ENCODE measurements around the gene CCL25.

DNA sequence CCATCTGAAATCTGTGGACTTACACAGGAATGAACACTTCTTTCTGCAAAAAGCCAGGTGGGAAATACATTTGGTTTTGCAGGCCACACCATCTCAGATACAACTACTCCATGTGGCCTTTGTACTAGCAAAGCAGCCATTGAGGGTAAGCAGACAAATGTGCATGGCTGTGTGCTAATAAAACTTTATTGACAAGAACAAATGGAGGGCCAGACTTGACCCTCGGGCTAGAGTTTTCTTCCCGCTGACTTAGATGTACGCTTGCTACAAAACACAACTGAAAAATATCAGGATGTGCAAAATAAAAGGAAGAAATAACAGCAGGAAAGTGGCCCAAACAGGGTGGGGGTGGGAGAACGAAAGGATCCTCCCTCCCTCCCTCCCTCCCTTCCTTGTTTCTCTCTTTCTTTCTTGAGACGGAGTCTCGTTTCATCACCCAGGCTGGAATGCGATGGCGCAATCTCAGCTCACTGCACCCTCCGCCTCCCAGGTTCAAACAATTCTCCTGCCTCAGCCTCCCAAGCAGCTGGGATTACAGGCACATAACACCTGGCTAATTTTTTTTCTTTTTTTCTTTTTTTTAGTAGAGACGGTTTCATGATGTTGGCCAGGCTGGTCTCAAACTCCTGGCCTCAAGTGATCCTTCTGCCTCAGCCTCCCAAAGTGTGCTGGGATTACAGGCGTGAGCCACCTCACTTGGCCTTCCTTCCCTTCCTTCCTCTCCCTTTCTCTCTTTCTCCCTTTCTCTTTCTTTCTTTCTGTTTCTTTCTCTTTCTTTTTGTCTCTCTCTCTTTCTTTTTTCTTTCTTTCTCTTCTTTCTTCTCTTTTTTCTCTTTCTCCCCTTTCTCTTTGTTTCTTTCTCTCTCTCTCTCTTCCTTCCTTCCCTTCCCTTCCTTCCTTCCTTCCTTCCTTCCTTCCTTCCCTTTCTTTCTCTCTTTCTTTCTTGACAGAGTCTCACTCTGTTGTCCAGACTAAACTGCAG is 29.3 kb downstream of the CCL25 start:
- TF ChIP-seq, protein P1, sequence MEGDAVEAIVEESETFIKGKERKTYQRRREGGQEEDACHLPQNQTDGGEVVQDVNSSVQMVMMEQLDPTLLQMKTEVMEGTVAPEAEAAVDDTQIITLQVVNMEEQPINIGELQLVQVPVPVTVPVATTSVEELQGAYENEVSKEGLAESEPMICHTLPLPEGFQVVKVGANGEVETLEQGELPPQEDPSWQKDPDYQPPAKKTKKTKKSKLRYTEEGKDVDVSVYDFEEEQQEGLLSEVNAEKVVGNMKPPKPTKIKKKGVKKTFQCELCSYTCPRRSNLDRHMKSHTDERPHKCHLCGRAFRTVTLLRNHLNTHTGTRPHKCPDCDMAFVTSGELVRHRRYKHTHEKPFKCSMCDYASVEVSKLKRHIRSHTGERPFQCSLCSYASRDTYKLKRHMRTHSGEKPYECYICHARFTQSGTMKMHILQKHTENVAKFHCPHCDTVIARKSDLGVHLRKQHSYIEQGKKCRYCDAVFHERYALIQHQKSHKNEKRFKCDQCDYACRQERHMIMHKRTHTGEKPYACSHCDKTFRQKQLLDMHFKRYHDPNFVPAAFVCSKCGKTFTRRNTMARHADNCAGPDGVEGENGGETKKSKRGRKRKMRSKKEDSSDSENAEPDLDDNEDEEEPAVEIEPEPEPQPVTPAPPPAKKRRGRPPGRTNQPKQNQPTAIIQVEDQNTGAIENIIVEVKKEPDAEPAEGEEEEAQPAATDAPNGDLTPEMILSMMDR (IDR thresholded peaks at IDR 0.05; ENCODE audit: low read depth, low read length, poor library complexity, severe bottlenecking) = no peak
- TF ChIP-seq EZH2phosphoT487 (IDR thresholded peaks at IDR 0.05; ENCODE audit: borderline replicate concordance, low read length) = no peak
